Activated T-cell treated with anti-CD3 and anti-CD28 coated beads for 24 hours (primary cell): ENCODE results near the gene RALGAPA2.
"Not testable (repeated sequence)": the region's sequence is repeated elsewhere in the genome, so short reads cannot be mapped to it uniquely, and the experiment has no call there.

Experiments used
- DNase-seq: peaks from one replicate; pipeline ENCODE4 v3.0.0-alpha.2; 2020; ENCODE audit warnings: low read depth

RALGAPA2 gene

DNA sequence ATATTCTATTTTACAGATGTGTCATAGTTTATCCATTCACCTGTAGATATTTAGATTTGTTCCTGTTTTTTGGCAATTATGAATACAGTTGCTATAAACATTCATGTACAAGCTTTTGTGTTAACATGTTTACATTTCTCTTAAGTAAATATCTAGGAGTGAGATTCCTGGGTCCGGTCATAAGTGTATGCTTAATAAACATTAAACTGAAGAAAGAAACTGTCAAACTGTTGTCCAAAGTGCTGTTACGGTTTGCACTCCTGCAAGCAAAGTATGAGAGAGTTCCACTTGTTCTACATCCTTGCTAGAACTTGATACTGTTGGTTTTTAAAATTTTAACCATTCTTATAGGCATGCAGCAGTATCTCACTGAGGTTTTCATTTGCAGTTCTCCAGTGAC, 138.6 kb downstream of the RALGAPA2 start:
- DNase-seq: no peak

DNA sequence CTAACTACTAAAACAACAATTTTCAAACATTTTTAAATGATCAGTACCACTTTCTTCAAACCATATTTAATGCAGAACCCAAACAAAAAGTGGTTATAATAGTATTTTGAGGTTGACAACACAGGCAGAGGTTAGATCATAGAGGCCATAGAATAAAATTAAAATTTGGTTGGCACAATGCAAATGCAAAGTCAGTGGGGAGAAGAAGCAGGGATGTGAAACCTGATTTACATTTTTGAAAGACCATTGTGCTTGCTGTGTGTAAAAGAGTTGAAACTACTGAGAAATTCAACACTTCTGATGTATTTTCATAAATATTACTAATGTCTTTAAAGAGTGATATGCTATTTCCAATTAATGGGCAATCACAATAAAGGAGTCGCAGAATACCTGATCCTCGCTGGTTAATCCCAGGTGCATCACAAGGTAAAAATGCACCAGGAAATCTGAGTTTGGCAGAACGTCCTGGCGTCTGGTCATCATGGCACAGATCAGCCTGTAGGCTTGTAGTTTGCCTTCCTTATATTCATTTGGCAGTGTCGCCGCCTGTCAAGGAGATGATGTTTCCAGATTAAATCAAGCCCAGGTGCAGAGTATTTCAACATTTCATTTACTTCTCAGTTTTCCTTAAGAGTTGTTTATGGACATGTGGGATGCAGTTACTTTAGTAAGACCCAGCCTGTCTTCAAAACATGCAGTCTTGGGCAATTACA, 141.2 kb downstream of the RALGAPA2 start:
- no peak for DNase-seq

DNA sequence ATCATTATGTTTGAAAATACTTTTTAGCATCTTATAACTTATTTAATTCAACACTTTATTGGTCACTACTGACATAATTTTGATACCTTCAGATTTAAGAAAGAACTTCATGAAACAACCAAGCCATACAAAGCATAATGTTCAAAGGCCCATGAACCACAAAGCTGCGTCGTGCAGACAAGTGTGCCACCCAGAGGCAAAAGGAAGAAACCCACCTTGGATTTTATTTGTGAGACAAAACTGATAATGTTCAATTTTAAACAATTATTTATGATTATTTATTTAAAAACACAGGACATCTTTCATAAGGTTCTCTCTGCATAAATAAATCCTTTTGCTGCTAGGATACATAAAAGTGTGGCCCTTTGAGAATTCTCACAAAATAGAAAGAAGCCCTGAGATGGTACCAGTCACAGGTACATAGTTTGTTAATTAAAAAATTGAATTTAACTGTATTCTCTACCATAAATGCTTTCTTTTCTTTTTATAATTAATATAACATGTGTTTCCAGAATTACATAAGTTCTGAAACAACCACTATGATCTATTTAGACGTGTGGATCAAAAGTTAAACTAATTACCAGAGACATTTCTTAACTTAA, 143.7 kb downstream of the RALGAPA2 start:
- peak; percentile 18 for DNase-seq

DNA sequence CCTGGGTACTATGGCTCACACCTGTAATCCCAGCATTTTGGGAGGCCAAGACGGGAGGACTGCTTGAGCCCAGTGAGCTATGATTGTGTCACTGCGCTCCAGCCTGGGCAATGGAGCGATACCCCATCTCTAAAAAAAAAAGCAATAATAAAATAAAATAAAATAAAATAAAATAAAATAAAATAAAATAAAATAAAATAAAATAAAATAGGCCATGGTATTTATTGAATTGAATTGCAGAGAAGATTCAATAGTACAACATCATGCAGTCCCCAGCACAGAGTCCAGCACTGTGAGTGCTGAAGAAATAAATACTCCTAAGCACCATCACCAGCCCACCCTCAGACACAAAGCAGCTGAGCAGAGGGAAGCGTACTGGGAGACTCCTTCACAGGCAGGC, 144.7 kb downstream of the RALGAPA2 start:
- no peak for DNase-seq

DNA sequence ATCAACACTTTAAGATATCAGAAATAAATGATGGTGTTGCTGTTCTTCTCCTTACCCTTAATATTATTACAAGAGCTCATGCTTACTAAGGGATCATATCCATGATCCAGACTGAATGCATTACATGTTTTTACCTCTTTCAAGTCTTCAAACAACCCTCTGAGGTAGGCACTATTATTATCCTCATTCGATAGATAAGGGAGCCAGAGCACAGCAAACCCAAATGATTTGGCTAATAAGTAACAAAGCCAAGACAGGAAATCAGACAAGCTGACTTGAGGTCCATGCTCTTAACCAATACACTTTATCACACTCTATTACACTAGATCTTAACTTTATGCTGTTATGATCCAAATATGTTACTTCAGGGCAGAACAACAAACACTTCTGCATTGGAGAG, 145.9 kb downstream of the RALGAPA2 start:
- no peak for DNase-seq

DNA sequence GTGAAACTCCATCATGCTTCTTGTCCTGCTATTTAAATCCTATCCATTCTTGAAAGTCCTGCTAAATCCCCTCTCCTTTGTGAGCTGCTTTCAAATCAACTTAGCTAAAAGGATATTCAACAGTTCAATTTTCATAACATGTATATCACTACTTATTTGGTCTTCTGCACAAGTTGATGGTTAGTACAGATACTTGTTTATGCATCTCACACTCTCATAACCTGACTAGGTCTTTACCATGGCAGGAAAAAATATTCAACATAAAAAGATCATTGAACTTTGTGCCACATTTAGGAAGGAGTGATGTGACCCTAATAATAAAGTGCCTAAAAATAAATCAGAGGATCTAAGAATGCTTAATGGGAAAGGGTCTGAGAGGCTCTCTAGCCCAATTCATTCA, 148.2 kb downstream of the RALGAPA2 start:
- DNase-seq: no peak

DNA sequence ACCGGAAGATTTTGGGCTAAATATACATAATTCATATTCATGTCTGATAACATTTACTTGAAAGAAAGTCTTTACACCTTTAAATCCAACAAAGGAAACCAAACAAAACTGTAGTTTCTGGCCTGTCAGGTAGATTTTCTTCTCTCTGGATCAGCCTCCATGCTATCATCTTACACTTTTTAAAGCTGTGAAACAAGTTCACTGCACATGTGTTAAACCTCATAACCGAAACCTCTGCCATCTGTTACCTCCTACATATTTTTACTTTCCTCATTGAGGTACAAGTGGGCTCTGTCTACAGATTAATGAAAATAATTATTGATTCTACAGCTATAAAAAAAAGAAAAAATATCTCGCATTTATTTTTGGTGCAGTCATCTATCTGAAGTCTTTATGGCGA, 149.9 kb downstream of the RALGAPA2 start:
- no peak for DNase-seq

DNA sequence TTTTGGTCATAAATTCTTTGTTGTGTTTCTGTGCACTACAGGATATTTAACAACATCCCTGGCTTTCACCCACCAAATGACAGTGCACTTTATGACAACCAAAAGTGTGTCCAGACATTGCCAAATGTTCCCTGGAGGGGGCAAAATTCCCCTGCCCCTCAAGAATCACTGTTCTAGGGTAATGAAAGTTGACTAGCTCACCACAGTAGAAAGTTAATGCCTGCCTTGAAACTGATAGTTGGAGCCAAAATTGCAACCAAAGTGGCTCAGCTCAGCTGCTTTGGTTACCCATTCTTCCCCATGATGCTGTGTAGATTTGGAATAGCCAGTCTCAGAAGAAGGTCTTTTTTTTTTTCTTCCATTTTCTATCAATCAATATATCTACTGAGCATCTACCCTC, 150.6 kb downstream of the RALGAPA2 start:
- DNase-seq: no peak

DNA sequence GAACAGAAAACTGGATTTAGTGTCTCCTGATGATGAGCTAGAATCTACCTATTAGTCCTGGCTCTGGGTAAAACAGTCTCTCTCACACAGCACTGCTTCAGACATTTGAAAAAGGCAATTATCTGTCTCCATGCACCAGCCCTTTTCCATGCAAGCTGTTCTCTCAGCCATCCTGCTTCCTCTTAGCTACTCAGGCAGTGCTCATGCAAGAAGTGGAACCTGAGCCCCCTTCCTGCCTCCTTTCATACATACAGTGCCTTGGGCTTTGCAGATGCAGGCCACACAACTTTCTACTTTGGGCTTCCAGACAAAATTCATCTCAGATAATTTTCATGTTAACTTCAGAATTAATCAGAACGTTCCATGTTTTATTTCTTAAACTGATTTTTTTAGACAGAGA, 151.3 kb downstream of the RALGAPA2 start:
- no peak for DNase-seq

DNA sequence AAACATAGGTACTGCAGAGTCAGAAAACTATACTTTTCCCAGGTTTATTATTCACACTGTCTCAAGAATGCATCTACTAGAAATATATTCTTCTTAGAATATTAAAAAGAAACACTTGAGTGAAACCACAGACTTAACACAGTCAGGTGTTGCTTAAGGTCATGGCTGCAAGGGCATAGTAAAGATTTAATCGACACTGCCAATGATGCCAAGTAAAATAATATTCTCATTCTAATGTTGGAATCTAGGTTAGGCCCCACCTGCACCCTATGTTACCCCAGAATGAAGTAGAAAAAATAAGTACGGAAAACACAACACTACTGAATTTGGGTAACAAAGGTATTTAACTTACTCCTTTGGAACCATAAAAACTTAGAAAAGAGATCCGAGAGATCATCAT, 155.0 kb downstream of the RALGAPA2 start:
- DNase-seq: no peak

DNA sequence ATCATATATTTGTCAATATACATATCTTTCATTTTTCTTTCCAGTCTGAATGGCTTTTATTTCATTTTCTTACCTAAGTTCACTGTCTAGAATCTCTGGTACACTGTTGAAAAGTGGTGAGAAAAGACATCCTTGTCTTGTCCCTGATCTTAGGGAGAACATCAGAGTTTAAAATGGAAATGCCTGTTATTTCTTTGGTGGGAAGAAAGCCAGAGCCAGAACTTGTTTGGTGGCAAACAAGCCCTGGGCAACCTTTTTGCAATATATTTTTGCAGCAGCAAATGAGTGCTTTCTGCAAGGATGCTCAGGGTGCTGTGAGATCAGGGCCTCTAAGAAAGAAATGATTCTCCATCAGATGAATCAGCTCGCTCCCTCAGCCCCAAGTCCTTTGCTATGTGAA, 156.6 kb downstream of the RALGAPA2 start:
- no peak for DNase-seq

DNA sequence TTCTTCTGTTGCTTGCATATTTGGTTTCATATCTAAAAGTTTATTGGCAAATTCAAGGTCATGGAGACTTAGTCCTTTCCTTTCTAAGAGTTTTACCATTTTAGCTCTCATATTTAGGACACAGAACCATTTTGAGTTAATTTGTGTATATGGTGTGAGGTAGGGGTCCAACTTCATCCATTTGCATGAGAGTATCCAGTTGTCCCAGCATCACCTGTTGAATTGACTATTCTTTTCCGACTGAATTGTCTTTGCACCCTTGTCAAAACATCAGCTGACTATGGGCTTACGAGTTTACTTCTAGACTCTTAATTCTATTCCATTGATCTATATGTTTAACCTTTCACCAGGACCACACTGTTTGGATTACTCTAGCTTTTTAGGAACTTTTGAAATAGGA, 157.5 kb downstream of the RALGAPA2 start:
- DNase-seq: no peak

DNA sequence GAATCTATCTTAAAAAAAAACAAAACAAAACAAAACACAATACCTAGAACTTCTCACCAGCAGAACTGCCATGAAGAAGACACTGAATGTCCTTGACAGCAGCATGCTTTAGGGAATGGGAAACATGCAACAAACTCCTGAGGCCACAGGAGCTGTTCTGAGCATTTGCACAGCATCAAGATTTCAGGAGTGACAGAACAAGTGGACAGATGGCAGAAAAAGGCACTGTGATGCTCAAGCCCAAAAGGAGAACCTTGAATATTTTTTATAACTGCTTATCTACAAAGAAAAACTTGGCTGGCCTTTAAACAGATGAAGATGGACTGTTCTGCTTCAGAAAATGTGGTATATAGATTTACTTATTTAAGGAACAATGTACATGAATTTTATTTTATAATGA, 158.9 kb downstream of the RALGAPA2 start:
- DNase-seq: no peak

DNA sequence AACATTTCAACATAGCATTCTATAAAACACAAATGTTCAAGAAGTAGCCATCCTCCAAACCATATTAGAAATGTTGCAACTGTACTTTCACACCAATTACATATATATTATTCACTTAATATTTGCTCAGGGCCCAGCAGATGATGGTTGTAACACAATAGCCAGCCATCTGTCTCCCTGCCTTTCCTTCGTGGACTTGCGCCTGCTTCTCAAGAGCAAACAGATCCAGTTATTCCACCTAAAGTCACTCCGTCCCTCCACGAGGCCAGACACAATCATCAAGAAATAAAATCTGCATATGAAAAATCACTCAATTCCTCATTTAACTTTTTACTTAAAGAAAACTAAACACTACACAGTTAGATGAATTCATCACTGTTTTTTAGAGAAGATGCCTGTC, 160.4 kb downstream of the RALGAPA2 start:
- no peak for DNase-seq

DNA sequence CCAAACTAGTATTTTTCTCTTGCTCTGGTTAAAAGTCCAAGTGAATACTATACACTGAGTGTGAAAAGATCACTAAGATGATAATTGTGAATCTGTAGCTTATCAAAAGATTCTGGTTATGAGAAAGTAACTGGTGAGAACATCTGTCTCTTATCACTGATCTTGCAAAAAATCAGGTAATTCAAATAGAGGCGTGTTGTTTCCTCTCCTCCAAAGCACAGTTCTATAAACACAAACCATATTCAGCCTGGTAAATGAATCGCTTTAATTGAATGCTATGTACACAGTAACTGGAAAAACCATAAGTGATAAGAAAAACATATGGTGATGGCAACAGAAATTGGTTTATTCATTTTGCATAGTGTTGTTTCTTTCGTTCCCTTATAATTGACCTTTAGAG, 161.0 kb downstream of the RALGAPA2 start:
- no peak for DNase-seq

DNA sequence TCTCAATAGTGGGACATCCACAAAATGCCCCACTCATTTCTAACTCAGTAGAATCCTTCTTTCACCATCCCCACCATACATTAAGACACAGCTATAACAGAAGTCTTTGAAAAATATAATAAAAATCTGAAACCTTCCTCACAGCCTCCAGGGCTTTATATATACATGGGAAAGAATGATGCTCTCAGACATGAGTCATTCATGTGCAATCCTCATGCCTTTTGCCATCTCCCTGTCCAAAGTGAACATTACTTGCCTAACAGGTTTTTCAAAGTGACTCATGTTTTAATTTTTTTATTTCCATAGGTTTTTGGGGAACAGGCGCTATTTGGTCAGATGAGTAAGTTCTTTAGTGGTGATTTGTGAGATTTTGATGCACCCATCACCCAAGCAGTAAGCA, 162.7 kb downstream of the RALGAPA2 start:
- DNase-seq: no peak

DNA sequence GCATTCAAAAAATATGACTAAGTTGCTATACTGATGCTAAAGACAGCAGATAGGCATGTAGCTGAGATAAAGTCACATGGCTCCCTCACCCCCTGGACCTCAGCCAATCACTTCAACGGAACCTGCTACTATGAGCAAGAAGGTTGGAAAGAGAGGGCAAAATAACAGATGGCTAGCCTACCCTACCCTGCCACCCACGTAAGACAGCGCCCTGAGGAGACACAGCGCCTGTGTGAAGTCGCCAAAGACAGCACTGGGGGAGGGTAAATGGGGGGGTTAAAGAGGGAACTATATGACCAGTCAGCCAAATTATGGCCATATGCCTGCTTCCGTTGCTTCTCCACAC, 163.2 kb downstream of the RALGAPA2 start:
- no peak for DNase-seq

DNA sequence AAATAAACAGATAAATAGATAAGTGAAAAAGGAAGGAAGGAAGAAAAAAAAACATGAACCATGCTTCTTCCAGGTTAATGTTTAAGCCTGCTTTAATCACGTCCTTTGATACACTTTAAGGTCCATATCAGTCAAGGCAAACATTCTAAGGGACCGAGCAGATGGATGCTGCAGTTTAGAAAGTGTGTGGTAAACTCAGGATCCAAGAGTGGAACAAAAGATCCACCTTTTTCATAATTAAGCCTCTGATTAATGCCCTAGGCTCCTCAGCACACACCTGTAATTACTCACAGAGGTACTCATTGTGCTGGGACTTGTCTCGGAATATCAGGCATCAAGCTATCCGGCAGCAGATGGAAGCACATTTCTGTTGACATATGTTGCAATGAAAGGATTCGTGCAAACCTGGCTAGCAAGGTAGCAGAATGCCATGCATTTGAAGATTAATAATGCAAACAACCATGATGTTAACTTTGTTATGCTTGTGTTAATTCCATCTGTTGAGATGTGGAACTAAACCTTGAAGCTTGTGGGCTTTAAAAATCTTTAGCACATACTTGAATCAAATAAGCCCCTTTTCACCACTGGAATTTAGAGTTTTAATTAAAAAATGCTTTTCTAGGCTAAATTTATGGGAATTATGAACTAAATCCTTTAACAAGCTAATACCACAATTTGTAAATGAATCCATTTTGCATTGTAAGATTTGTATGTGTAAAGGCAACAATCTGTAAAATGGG, 163.7 kb downstream of the RALGAPA2 start:
- no peak for DNase-seq

DNA sequence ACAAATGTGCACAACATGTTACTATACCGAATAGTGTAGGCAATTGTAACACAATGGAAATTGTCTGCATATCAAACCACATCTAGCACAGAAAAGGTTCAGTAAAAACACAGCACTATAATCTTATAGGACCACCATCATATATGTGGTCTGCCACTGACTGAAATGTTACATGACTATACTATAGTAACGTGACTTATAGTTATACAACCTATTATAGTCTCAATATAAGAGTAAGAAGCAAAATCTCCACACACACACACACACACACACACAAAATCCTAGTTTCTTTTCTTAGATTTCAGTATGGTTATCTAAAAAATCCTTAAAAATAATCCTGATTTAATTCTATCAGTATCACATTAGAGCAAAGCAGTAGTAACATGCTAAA, 164.6 kb downstream of the RALGAPA2 start:
- no peak for DNase-seq

DNA sequence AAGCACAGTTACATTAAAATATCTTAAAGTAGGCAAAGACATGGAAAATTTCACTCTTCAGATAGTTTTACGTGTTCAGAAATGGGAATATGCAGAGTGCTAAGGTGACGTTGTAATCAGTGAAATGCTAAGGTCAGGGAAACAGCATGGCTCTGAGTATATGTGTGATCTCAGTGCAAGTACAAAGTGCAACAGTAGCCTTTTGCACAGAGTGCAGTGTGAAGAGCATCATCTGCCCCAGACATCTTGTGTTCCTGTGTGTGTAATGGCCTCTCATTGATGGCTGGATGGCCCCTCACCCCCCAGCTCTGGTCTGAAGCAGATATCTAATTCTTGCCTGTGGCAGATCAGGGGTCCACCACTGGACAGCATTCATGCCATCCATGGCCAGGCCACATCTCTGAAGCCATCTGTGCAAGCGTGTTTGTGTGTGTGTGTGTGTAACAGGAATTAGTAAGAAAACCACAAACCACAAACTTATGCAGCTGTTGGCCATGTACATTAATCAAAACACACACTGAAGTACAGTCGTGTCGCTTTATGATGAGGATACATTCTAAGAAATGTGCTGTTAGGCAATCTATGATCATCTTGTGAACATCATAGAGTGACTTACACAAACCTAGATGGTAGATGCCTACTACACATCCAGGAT, 165.1 kb downstream of the RALGAPA2 start:
- DNase-seq: no peak

DNA sequence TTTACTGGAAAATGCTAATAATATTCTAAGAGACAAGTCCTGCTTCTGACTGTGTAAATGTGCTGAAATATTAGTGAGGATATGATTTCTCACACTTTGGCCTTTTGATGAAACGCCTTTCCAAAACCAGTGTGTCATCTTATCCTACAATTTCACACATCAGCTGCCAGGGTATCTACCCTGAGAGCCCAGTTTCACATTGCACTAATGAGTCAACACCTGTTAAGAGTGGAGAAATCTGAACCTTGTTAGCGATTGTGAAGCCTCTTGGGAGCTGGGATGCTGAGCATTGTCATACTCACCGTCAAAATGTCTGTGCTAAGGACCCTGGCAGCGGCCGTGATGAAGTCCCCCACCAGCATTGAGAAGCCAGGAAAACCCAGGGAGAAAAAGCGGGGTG, 166.0 kb downstream of the RALGAPA2 start:
- no peak for DNase-seq

DNA sequence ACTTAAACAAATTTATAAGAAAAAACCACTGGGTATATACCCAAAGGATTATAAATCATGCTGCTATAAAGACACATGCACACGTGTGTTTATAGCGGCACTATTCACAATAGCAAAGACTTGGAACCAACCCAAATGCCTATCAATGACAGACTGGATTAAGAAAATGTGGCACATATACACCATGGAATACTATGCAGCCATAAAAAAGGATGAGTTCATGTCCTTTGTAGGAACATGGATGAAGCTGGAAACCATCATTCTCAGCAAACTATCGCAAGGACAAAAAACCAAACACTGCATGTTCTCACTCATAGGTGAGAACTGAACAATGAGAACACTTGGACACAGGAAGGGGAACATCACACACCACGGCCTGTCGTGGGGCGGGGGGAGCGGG, 169.1 kb downstream of the RALGAPA2 start:
- DNase-seq: not testable (repeated sequence)
